ENCODE measurements around the gene SP7.
"Not testable (repeated sequence)": the region's sequence is repeated elsewhere in the genome, so short reads cannot be mapped to it uniquely, and the experiment has no call there.

The SP7 gene

GRCh38 chr12:53379389-53380103, 43.4 kb upstream of the SP7 start:
- DNase-seq (ENCODE audit: low read depth): peak; percentile 100
- TF ChIP-seq CTCF (IDR thresholded peaks at IDR 0.05; ENCODE audit: low read length, missing control alignments): no peak

GRCh38 chr12:53378724-53379388, 42.7 kb upstream of the SP7 start:
- TF ChIP-seq CTCF (IDR thresholded peaks at IDR 0.05; ENCODE audit: low read length, missing control alignments): no peak
- H3K4me3 ChIP-seq (replicated peaks; ENCODE audit: low read depth, low read length): peak overlapping the region; percentile 53
- DNase-seq (ENCODE audit: low read depth): no peak

More at GRCh38 chr12:53379389-53380103, 43.4 kb upstream of the SP7 start:
- peak overlapping the region; percentile 54 for H3K4me3 ChIP-seq (replicated peaks; ENCODE audit: low read depth, low read length)

GRCh38 chr12:53378222-53378621, 42.1 kb upstream of the SP7 start:
- no peak overlapping the region for H3K4me3 ChIP-seq (replicated peaks; ENCODE audit: low read depth, low read length)
- no peak for DNase-seq (ENCODE audit: low read depth)
- TF ChIP-seq CTCF (IDR thresholded peaks at IDR 0.05; ENCODE audit: low read length, missing control alignments): no peak

GRCh38 chr12:53376747-53377146, 40.6 kb upstream of the SP7 start:
- no peak for DNase-seq (ENCODE audit: low read depth)
- H3K4me3 ChIP-seq (replicated peaks; ENCODE audit: low read depth, low read length): no peak overlapping the region
- no peak for TF ChIP-seq CTCF (IDR thresholded peaks at IDR 0.05; ENCODE audit: low read length, missing control alignments)

GRCh38 chr12:53374277-53374676, 38.1 kb upstream of the SP7 start:
- not testable (repeated sequence) for H3K4me3 ChIP-seq (replicated peaks; ENCODE audit: low read depth, low read length); DNase-seq (ENCODE audit: low read depth)

- H3K4me3 ChIP-seq (replicated peaks; ENCODE audit: low read depth, low read length): not testable (repeated sequence)
Measured at GRCh38 chr12:53373554-53374133, 37.5 kb upstream of the SP7 start.

GRCh38 chr12:53365245-53365904, 29.2 kb upstream of the SP7 start:
- no peak for TF ChIP-seq CTCF (IDR thresholded peaks at IDR 0.05; ENCODE audit: low read length, missing control alignments)
- H3K4me3 ChIP-seq (replicated peaks; ENCODE audit: low read depth, low read length): no peak overlapping the region
- DNase-seq (ENCODE audit: low read depth): peak; percentile 64

More at GRCh38 chr12:53373554-53374133, 37.5 kb upstream of the SP7 start:
- peak; percentile 25 for DNase-seq (ENCODE audit: low read depth)

GRCh38 chr12:53361638-53362037, 25.5 kb upstream of the SP7 start:
- H3K4me3 ChIP-seq (replicated peaks; ENCODE audit: low read depth, low read length); DNase-seq (ENCODE audit: low read depth): not testable (repeated sequence)

All from fibroblast of pulmonary artery (primary cell).